Measurements from ENCODE around the gene CFAP20DC.
A peak's percentile ranks its signal among the peaks of the same experiment; 100 is the strongest.

The CFAP20DC gene

GRCh38 chr3:58755150-58755549 is 294.7 kb downstream of the CFAP20DC start:
- in situ Hi-C loops (cut with HindIII; ENCODE audit: low pct_unique_long_range_greater_than_20kb, low sequenced_read_pairs), result no loop called here
- no peak for DNase-seq (ENCODE audit: low read depth in 1 of 2, low spot score in 1 of 2)
- no peak for TF ChIP-seq JUND (IDR thresholded peaks at IDR 0.05; ENCODE audit: low read depth)

DNA sequence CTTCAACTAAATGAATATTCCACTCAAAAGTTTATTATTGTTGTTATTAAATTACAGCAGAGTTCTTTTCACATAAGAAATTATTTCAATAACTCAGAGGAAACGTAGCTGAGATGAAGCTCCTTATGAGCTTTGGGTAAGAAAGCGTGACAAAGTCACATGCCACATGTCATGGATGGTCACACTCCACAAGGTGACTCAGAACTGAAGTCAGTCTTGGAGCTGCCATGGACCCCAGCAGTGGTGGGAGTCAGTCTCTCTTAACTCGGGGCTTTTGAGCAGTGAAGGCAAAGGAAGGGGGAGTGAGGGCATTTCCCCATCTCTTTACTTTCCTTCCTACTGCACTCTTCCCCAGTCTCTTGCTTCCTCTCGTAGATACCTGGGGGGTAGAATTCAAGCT is 295.8 kb downstream of the CFAP20DC start:
- no peak for DNase-seq (ENCODE audit: low read depth in 1 of 2, low spot score in 1 of 2)
- TF ChIP-seq JUND (IDR thresholded peaks at IDR 0.05; ENCODE audit: low read depth), result no peak
- in situ Hi-C loops (cut with HindIII; ENCODE audit: low pct_unique_long_range_greater_than_20kb, low sequenced_read_pairs), result no loop called here

DNA sequence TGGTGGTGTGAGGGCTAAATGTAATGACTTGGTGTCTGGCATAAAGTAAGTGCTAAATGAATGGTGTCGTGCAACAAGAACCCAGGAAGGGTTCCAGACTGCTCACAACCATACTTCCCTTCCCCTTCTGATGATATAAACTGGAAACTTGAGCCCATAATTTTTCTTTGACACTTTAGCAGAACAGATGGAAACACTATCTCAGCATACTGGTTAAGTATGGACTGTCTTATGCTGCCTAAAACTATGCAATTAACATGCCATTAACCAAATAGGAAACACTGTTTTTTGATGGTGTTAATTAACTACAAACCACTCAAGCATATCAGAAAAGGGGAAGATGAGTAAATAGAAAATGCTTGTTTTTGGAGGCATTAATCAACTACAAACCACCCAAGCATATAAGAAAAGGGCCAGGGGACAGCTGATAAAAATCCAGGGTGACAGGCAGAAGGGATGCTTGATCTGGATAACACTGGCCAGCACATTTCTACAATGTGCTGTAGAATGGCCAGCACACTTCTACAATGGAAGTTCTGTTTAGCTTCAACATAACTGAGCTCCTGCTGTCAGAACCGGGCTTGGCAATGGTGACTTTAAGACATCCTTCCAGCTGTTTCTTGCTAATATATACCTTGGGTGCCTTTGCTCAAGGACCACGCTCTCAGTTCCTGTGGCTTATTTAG is 297.8 kb downstream of the CFAP20DC start:
- DNase-seq (ENCODE audit: low read depth in 1 of 2, low spot score in 1 of 2), result no peak
- in situ Hi-C loops (cut with HindIII; ENCODE audit: low pct_unique_long_range_greater_than_20kb, low sequenced_read_pairs), result no loop called here
- TF ChIP-seq JUND (IDR thresholded peaks at IDR 0.05; ENCODE audit: low read depth), result no peak

DNA sequence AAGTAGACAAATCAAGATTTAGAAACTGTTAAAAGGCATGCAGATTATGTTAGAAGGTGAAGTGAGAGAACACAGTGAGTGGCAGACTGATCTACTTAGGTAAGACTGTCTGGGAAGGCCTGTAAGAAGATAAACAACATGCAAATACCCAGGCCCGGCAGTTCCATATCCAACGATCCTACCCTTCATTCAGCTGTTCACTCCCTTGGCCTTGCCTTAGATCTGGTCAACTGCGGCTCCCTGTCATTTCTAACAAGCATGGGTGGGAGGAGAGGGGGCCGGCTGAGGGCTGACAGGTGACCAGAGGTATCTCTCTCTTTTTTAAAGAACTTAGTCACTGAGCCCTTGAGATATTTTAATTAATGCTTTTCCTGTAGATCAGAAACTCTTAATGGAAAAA is 298.6 kb downstream of the CFAP20DC start:
- DNase-seq (ENCODE audit: low read depth in 1 of 2, low spot score in 1 of 2), result no peak
- in situ Hi-C loops (cut with HindIII; ENCODE audit: low pct_unique_long_range_greater_than_20kb, low sequenced_read_pairs), result no loop called here
- no peak for TF ChIP-seq JUND (IDR thresholded peaks at IDR 0.05; ENCODE audit: low read depth)

DNA sequence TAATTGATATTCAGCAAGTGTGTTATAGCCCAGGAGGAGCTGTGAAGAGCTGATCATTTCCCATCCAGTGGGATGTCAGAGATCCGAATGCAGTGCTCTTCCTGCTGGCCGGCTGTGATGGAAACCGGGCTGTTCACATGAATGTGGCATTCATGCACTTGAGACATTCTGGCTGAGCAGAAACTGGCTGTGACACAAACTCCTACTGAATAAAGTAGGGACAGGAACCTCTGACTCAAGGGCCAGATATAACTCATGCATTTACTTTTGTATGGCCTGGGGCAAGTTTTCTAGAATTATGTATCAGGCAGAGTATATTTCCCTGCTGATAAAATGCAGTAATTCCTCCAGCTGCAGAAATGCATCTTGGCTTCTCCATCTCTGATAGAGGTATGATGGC is 299.9 kb downstream of the CFAP20DC start:
- in situ Hi-C loops (cut with HindIII; ENCODE audit: low pct_unique_long_range_greater_than_20kb, low sequenced_read_pairs), result no loop called here
- no peak for DNase-seq (ENCODE audit: low read depth in 1 of 2, low spot score in 1 of 2)
- TF ChIP-seq JUND (IDR thresholded peaks at IDR 0.05; ENCODE audit: low read depth), result no peak

DNA sequence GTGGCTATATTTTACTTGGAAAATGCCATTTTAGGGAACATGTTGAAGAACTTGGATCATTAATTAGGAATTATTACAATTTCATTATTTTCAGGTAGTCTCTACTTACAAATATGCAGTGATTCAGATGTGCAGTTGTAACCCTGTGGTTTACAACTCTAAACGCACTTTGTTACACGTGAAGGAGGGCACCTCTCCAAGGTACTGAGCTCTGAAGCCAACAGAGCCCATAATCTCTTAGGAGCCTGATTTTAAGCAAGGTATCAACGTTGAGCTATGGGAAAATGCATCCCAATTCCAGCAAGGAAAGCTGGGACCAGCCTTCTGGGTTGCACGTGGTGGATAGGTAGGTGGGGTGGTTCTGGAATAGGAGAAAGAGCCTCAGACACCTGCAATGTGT is 301.8 kb downstream of the CFAP20DC start:
- no peak for DNase-seq (ENCODE audit: low read depth in 1 of 2, low spot score in 1 of 2)
- TF ChIP-seq JUND (IDR thresholded peaks at IDR 0.05; ENCODE audit: low read depth), result no peak
- in situ Hi-C loops (cut with HindIII; ENCODE audit: low pct_unique_long_range_greater_than_20kb, low sequenced_read_pairs), result no loop called here

GRCh38 chr3:58746758-58747157 is 303.1 kb downstream of the CFAP20DC start:
- in situ Hi-C loops (cut with HindIII; ENCODE audit: low pct_unique_long_range_greater_than_20kb, low sequenced_read_pairs), result no loop called here
- no peak for DNase-seq (ENCODE audit: low read depth in 1 of 2, low spot score in 1 of 2)
- TF ChIP-seq JUND (IDR thresholded peaks at IDR 0.05; ENCODE audit: low read depth), result no peak

GRCh38 chr3:58743296-58743695 is 306.5 kb downstream of the CFAP20DC start:
- in situ Hi-C loops (cut with HindIII; ENCODE audit: low pct_unique_long_range_greater_than_20kb, low sequenced_read_pairs), result no loop called here
- no peak for TF ChIP-seq JUND (IDR thresholded peaks at IDR 0.05; ENCODE audit: low read depth)
- DNase-seq (ENCODE audit: low read depth in 1 of 2, low spot score in 1 of 2), result no peak

- no peak for TF ChIP-seq JUND (IDR thresholded peaks at IDR 0.05; ENCODE audit: low read depth)
- DNase-seq (ENCODE audit: low read depth in 1 of 2, low spot score in 1 of 2), result peak in 1 of 2 experiments; percentile 7
- in situ Hi-C loops (cut with HindIII; ENCODE audit: low pct_unique_long_range_greater_than_20kb, low sequenced_read_pairs), result no loop called here
Observed at GRCh38 chr3:58742239-58742638, 307.6 kb downstream of the CFAP20DC start.

DNA sequence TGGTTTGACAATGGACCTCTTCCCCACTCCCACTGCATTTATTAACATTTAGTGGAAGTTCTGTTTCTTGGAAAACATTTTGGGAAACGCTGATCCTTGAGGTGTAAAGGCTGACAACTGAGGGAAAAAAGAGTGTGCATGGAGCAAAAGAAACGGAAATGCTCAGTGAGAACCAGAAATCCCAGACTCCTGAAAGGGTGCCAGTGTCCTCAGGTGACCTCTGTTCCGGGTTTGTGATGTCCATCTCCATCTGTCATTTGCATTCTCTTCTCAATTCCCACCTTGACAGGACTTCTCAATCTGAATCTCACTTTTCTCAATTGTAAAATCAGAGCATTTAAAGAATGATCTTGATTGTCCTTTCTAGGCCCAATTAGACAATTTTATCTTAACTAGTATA is 312.2 kb downstream of the CFAP20DC start:
- in situ Hi-C loops (cut with HindIII; ENCODE audit: low pct_unique_long_range_greater_than_20kb, low sequenced_read_pairs), result no loop called here

GRCh38 chr3:58731673-58732072 is 318.2 kb downstream of the CFAP20DC start:
- no peak for TF ChIP-seq JUND (IDR thresholded peaks at IDR 0.05; ENCODE audit: low read depth)
- DNase-seq (ENCODE audit: low read depth in 1 of 2, low spot score in 1 of 2), result no peak
- in situ Hi-C loops (cut with HindIII; ENCODE audit: low pct_unique_long_range_greater_than_20kb, low sequenced_read_pairs), result no loop called here

More for the DNA sequence above, 312.2 kb downstream of the CFAP20DC start:
- no peak for TF ChIP-seq JUND (IDR thresholded peaks at IDR 0.05; ENCODE audit: low read depth)
- no peak for DNase-seq (ENCODE audit: low read depth in 1 of 2, low spot score in 1 of 2)

DNA sequence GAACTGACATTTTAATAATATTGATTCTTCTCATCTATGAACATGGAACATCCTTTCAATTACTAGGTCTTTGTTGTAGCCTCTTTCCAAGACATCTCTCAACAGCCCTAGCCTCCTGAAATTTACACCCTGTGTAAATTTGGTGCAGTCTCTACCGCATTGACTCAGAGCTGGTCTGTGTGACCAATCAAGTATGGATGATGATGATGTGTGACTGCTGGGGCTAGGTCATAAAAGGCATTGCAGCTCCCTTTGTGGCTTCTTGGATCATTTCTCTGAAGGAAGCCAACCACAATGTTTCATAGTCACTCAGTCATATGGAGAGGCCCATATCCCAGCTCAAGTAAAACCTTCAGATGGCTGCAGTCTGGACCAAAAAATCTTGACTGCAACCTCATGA is 321.1 kb downstream of the CFAP20DC start:
- TF ChIP-seq JUND (IDR thresholded peaks at IDR 0.05; ENCODE audit: low read depth), result no peak
- no peak for DNase-seq (ENCODE audit: low read depth in 1 of 2, low spot score in 1 of 2)
- in situ Hi-C loops (cut with HindIII; ENCODE audit: low pct_unique_long_range_greater_than_20kb, low sequenced_read_pairs), result no loop called here

- no peak for TF ChIP-seq JUND (IDR thresholded peaks at IDR 0.05; ENCODE audit: low read depth)
- no peak for DNase-seq (ENCODE audit: low read depth in 1 of 2, low spot score in 1 of 2)
- in situ Hi-C loops (cut with HindIII; ENCODE audit: low pct_unique_long_range_greater_than_20kb, low sequenced_read_pairs), result no loop called here
Observed at GRCh38 chr3:58725326-58725853, 324.4 kb downstream of the CFAP20DC start.

- TF ChIP-seq JUND (IDR thresholded peaks at IDR 0.05; ENCODE audit: low read depth), result no peak
- no peak for DNase-seq (ENCODE audit: low read depth in 1 of 2, low spot score in 1 of 2)
- in situ Hi-C loops (cut with HindIII; ENCODE audit: low pct_unique_long_range_greater_than_20kb, low sequenced_read_pairs), result no loop called here
Observed at GRCh38 chr3:58724336-58724735, 325.5 kb downstream of the CFAP20DC start.
